H1 (cell line): ENCODE results near the gene PET100. TPM values are rescaled to one million over a fixed set of nuclear protein-coding genes. Genes with fewer than 3 reads are reported as not detected.

Experiments used
- ATF3 ChIP-seq: IDR thresholded peaks from 2 replicates; pipeline ENCODE4 v1.6.1; 2011; ENCODE audit warnings: low read depth, mild to moderate bottlenecking, low read length; ENCODE audit not compliant: insufficient read depth
- CBX8 ChIP-seq: fragments of 300-800, 300-1000 bp; sonication (generic); IDR thresholded peaks from 2 replicates; pipeline ENCODE4 v1.7.1; 2016; ENCODE audit warnings: low read depth, low read length, borderline replicate concordance
- CEBPB ChIP-seq: IDR thresholded peaks from 2 replicates; pipeline ENCODE4 v1.6.1; 2012; ENCODE audit warnings: low read depth, low read length
- CHD1 ChIP-seq: IDR thresholded peaks from 2 replicates; pipeline ENCODE4 v1.6.1; 2012; ENCODE audit warnings: low read depth, low read length, improper control_type of control experiment
- EGR1 ChIP-seq: IDR thresholded peaks from 2 replicates; pipeline ENCODE4 v1.6.1; 2011; ENCODE audit warnings: low read depth, low read length, borderline replicate concordance
- FOSL1 ChIP-seq: IDR thresholded peaks from 2 replicates; pipeline ENCODE4 v1.6.1; 2011; ENCODE audit warnings: mild to moderate bottlenecking, low read depth, low read length, moderate library complexity; ENCODE audit not compliant: insufficient read depth
- HDAC6 ChIP-seq: IDR thresholded peaks from one replicate; pipeline ENCODE4 v1.7.1; 2012; ENCODE audit warnings: low read depth, mild to moderate bottlenecking, inconsistent platforms, low read length, moderate library complexity
- KDM1A ChIP-seq: fragments of 200-600, 300-600 bp; sonication (generic); IDR thresholded peaks from 2 replicates; pipeline ENCODE4 v1.7.1; 2016; ENCODE audit warnings: mild to moderate bottlenecking, low read length, borderline replicate concordance
- PHF8 ChIP-seq: fragments of 200-600 bp; sonication (generic); conservative IDR thresholded peaks from 2 replicates; pipeline ENCODE4 v1.7.1; 2012; ENCODE audit warnings: low read depth, mild to moderate bottlenecking, inconsistent platforms, low read length, moderate library complexity
- POLR2A ChIP-seq, 2 experiments: IDR thresholded peaks; 1 replicate in 1 of 2; 2 replicates in 1 of 2; pipeline ENCODE4 v1.6.1; 2011; ENCODE audit warnings: low read depth in 2 of 2, low read length in 2 of 2, mild to moderate bottlenecking in 2 of 2; ENCODE audit errors: control extremely low read depth in 1 of 2
- SUZ12 ChIP-seq: fragments of 200-600 bp; sonication (generic); IDR thresholded peaks from 2 replicates; pipeline ENCODE4 v1.6.1; 2012; ENCODE audit warnings: mild to moderate bottlenecking, inconsistent platforms, low read length, moderate library complexity, mixed read lengths
- YY1 ChIP-seq: IDR thresholded peaks from 2 replicates; pipeline ENCODE4 v1.6.1; 2011; ENCODE audit warnings: low read depth, mild to moderate bottlenecking, low read length
- polyA plus RNA-seq, 7 experiments: library from polyadenylated mRNA; depleted of rRNA in 3 of 7; stranded (reverse) in 5 of 7; unstranded in 2 of 7; fragments of >200 nt in 5 of 7; fragments of 200-250 nt in 2 of 7; gene quantifications; 1 replicate in 5 of 7; 2 replicates in 1 of 7; 4 replicates in 1 of 7; pipeline versions ENCODE4 v1.2.1 to v1.2.3, GENCODE V29; 2011 to 2013; ENCODE audit warnings: missing spikeins in 2 of 7, mixed read lengths in 2 of 7
- total RNA-seq: library from RNA; stranded (reverse); fragmentation: NEBNext Ultra II Directional; extraction: Animal tissue kit (Norgen Biotek cat#: 25700); gene quantifications from 2 replicates; pipeline ENCODE4 v1.2.1, GENCODE V29; 2021

The PET100 gene
- total and polyA plus RNA-seq, 2 of the 8 experiments (the other 6 are each of a cell fraction or from before 2014, with no cell fraction given) = 80.8 to 105 TPM

GRCh38 chr19:7670150-7670783 is 40.7 kb downstream of the PET100 start (continued):
- TF ChIP-seq CBX8 (no peak), HDAC6 (no peak), YY1 (no peak), ATF3 (no peak), CHD1 (no peak), CEBPB (no peak), PHF8 (0 out of 2 replicates have a peak, but pooled peaks have one; percentile 37), KDM1A (no peak), EGR1 (no peak), POLR2A (IDR thresholded peaks at IDR 0.05; ENCODE audit: control extremely low read depth in 1 of 2, low read depth in 2 of 2, low read length in 2 of 2) (no peak), SUZ12 (no peak), FOSL1 (no peak)
